ACHN (cell line): ENCODE results near the gene CXCL8.
"Not testable (repeated sequence)": the region's sequence is repeated elsewhere in the genome, so short reads cannot be mapped to it uniquely, and the experiment has no call there.

Experiments used
- DNase-seq: peaks from one replicate; pipeline ENCODE4 v3.0.0-alpha.2; 2015
- in situ Hi-C: cut with HindIII; loops from 2 replicates; pipeline ENCODE4 v1.10.0; 2017; ENCODE audit warnings: low sequenced_read_pairs, low pct_ligation_motif_present, low pct_unique_long_range_greater_than_20kb

The CXCL8 gene

GRCh38 chr4:73740353-73740778, at the start of gene CXCL8:
Gene CXCL8, plus strand, starts transcription at chr4:73740569. Its CDS starts 90 bp downstream, at chr4:73740659.
- peak; percentile 78 for DNase-seq
- in situ Hi-C loops, result no loop called here

GRCh38 chr4:73691201-73691600, 49.2 kb upstream of the CXCL8 start:
- DNase-seq, in situ Hi-C loops: not testable (repeated sequence)

GRCh38 chr4:73691759-73692158, 48.6 kb upstream of the CXCL8 start:
- DNase-seq, result no peak
- in situ Hi-C loops, result no loop called here

- DNase-seq, result no peak
- in situ Hi-C loops, result no loop called here
These were observed 48.1 kb upstream of the CXCL8 start for GRCh38 chr4:73692254-73692653.

GRCh38 chr4:73692701-73693100, 47.7 kb upstream of the CXCL8 start:
- DNase-seq, result no peak
- in situ Hi-C loops, result no loop called here

- DNase-seq, result no peak
- in situ Hi-C loops, result no loop called here
These were observed 46.6 kb upstream of the CXCL8 start for GRCh38 chr4:73693811-73694210.

GRCh38 chr4:73698217-73698616, 42.2 kb upstream of the CXCL8 start:
- in situ Hi-C loops, result no loop called here
- peak; percentile 48 for DNase-seq

- in situ Hi-C loops, result no loop called here
- no peak for DNase-seq
These were observed 39.3 kb upstream of the CXCL8 start for GRCh38 chr4:73701116-73701515.

GRCh38 chr4:73702796-73703287, 37.5 kb upstream of the CXCL8 start:
- in situ Hi-C loops, result no loop called here
- no peak for DNase-seq

GRCh38 chr4:73703320-73703719, 37.0 kb upstream of the CXCL8 start:
- DNase-seq, result no peak
- in situ Hi-C loops, result no loop called here

- DNase-seq, result peak; percentile 96
- in situ Hi-C loops, result no loop called here
These were observed 35.9 kb upstream of the CXCL8 start for GRCh38 chr4:73704314-73705055.

- in situ Hi-C loops, result no loop called here
- peak; percentile 82 for DNase-seq
These were observed 35.3 kb upstream of the CXCL8 start for GRCh38 chr4:73705056-73705432.

GRCh38 chr4:73705721-73706120, 34.6 kb upstream of the CXCL8 start:
- no peak for DNase-seq
- in situ Hi-C loops, result no loop called here

- in situ Hi-C loops, result no loop called here
- DNase-seq, result no peak
These were observed 33.6 kb upstream of the CXCL8 start for GRCh38 chr4:73706811-73707210.

- DNase-seq, result no peak
These were observed 33.0 kb upstream of the CXCL8 start for GRCh38 chr4:73707269-73707875.

GRCh38 chr4:73707918-73708577, 32.3 kb upstream of the CXCL8 start:
- DNase-seq, result peak; percentile 79
- in situ Hi-C loops, result no loop called here

More at GRCh38 chr4:73707269-73707875, 33.0 kb upstream of the CXCL8 start:
- in situ Hi-C loops, result no loop called here

- in situ Hi-C loops, result no loop called here
- no peak for DNase-seq
These were observed 30.8 kb upstream of the CXCL8 start for GRCh38 chr4:73709451-73710033.

- DNase-seq, result no peak
- in situ Hi-C loops, result no loop called here
These were observed 30.3 kb upstream of the CXCL8 start for GRCh38 chr4:73710094-73710493.

GRCh38 chr4:73711989-73712388, 28.4 kb upstream of the CXCL8 start:
- DNase-seq, result no peak
- in situ Hi-C loops, result no loop called here
